Lower leg skin (tissue), 3 donors: ENCODE measurements around the gene ENOX1.

Source experiments
- CTCF ChIP-seq, 3 donors: fragments of 450-650 bp; IDR thresholded peaks; one replicate each; pipeline ENCODE4 v1.5.1; 2016; ENCODE audit warnings: antibody characterized with exemption in 3 of 3, mild to moderate bottlenecking in 3 of 3, moderate library complexity in 2 of 3
- POLR2A ChIP-seq, 2 donors: fragments of 450-650 bp; IDR thresholded peaks; one replicate each; pipeline ENCODE4 v1.6.1; 2016 to 2017; ENCODE audit warnings: antibody characterized with exemption in 2 of 2, mild to moderate bottlenecking in 1 of 2, moderate library complexity in 1 of 2

- TF ChIP-seq CTCF (IDR thresholded peaks at IDR 0.05) (no peak), POLR2A (IDR thresholded peaks at IDR 0.05) (no peak)
Observed at GRCh38 chr13:43597599-43597945, 189.2 kb downstream of the ENOX1 start.
